Right lobe of liver (tissue), 4 donors: ENCODE measurements around the gene ADPRHL1.

Experiments
- CTCF ChIP-seq, 4 donors: fragments of 200-600 bp in 3 of 4; fragments of 450-650 bp in 1 of 4; IDR thresholded peaks; one replicate each; pipeline versions ENCODE4 v1.5.1 to v1.8.0; 2016 to 2022; ENCODE audit warnings: antibody characterized with exemption in 4 of 4, mild to moderate bottlenecking in 2 of 4
- POLR2A ChIP-seq: fragments of 450-650 bp; IDR thresholded peaks from one replicate; pipeline ENCODE4 v1.6.1; 2017; ENCODE audit warnings: antibody characterized with exemption, mild to moderate bottlenecking
- donor health status: DM: no; HTN: no; CAD: no.
- donor health status: DM: no; HTN: no; CAD: no.
- donor health status: DM: no; HTN: yes; CAD: no.

GRCh38 chr13:113357529-113357928 lies 95.8 kb downstream of the ADPRHL1 start:
- no peak for TF ChIP-seq CTCF (IDR thresholded peaks at IDR 0.05)
- TF ChIP-seq POLR2A: no peak
